ENCODE results near the gene LSM3.

The LSM3 gene

DNA sequence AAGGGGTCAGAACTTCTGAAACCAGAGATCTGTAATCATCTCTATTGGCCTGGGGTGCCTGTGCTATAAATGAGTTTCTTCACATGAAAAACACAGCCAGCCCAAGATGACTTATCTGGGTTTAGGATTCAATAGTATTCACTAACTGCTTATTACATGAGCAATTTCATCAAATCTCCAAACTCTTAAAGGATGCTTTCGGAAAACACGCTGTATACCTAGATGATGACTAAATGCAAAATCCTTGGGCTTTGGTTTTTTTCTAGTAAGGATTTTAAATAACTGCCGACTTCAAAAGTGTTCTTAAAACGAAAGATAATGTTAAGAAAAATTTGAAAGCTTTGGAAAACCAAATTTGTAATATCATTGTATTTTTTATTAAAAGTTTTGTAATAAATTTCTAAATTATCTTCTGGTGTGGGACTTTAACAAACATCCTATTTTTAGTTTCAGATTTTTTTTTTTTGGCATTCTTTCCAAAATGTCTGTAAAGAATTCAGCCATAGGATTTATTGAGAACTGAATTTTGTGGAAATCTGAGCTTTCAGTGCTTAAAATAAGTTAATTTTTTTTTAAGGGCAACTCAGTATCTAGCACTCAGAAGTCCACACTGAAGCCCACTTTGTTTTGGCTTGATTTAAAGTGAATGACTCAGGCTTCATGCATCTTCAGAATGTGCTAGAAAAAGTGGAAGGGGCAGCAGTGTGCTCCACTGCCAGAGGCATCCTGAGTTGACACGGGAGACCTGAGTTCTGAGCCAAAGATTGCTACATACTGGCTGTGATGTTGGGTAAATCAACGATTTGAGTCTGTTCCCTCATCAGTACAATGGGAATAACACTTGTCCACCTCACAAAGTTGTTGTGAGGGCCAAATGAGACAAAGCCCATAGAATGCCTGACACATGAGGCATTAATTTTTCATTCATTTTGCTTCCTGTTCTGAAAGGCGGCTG lies 35.1 kb upstream of the LSM3 start:
- peak in 1 of 2 donors; percentile 26 for DNase-seq

DNA sequence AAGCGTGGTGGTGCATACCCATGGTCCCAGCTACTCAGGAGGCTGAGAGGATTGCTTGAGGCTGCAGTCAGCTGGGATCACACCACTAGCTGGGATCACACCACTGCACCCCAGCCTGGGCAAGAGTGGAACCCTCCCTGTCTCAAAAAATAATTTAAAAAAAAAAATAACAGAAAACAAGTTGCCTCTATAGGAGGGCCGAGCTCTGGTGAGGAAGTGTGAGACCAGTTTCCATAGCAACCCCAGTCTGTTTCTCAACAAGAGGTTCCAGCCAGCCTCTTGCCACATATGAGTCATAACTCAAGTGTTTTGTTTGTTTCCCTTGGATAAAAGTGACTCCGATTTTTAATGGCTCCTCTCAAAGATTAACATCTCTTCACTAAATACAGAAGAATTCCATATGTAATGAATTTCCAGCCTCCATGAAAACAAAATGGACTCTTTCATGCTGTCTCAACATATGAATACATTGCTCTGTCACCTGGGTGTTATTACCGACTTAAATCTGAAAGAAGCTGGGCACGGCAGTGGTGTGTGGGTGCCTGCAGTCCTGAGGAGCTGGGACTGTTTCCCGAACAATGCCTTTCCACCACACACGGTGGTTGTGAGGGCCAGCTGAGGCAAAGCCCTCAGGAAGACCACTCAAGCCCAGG lies 34.1 kb upstream of the LSM3 start:
- DNase-seq = peak; percentile 92 to 95

DNA sequence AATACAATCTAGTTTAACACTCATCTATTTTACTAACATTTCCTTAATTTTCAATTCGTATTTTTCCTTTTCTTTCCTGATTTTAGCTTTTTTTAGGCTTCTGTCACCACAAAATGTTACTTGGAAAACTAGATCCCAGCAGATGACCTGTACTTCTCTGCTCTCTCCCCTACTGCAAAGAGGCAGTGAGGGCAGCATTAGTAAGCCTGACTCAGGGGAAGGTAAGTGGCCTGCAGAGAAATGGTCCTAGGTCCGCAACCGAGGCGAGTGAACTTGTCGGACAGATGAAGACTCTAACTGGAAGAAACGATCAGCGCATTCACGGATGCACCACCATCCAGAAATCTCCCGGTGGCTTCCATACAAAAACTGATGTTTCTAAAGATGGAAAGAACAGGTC lies 33.4 kb upstream of the LSM3 start:
- no peak for DNase-seq

GRCh38 chr3:14145670-14146380 lies 32.8 kb upstream of the LSM3 start:
- no peak for DNase-seq

- DNase-seq = no peak
These were observed 32.1 kb upstream of the LSM3 start for GRCh38 chr3:14146381-14147065.

GRCh38 chr3:14147066-14147435 lies 31.6 kb upstream of the LSM3 start:
- DNase-seq = no peak

GRCh38 chr3:14147617-14148016 lies 31.0 kb upstream of the LSM3 start:
- DNase-seq = no peak

DNA sequence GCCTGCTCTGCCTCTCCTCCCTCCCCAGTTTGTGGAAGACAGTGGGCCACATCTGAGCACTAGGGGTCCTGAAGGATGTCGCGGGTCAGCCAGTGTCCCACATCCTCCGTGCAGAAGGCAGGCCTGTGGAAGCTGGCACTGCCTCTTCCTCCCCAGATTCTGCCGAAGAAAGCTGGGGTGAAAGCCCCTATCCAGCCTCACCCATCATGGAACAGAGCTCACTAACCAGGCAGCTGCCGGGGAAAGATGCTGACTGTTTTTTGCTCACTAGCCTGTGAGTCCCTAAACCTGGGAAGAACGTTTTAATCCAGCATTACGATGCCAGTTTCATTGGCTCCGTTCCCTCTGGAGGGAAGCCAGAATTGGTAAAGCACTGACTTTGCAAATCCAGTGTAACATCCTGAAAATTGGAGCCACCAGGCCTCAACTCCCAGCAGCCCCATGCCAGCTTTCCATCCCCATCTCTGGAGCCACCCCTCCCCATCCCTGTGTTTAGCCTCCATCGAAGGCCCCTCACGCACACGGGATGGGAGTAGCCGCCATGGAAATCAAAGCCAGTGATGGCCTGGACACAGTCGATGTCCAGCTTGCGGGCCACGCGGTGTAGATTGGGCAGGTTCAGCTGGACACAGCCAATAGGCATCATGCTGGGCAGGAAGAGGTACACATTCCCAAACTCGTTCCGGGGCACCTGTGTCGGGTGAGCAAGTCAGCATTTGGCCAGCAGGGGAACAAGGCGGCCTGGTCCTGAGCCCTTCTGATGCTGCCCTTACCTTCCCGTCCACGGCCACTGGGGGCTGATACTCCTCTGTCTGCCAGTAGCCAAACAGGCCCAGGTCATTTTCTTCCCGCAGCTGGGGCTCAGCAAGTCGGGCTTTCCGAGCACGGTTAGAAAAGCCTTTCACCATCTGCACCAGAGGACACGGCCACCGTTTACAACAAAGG lies 30.3 kb upstream of the LSM3 start:
- DNase-seq = no peak

GRCh38 chr3:14150078-14150477 lies 28.5 kb upstream of the LSM3 start:
- no peak for DNase-seq

GRCh38 chr3:14150491-14151230 lies 28.0 kb upstream of the LSM3 start:
- DNase-seq = no peak

GRCh38 chr3:14151471-14152083 lies 27.0 kb upstream of the LSM3 start:
- no peak for DNase-seq

DNA sequence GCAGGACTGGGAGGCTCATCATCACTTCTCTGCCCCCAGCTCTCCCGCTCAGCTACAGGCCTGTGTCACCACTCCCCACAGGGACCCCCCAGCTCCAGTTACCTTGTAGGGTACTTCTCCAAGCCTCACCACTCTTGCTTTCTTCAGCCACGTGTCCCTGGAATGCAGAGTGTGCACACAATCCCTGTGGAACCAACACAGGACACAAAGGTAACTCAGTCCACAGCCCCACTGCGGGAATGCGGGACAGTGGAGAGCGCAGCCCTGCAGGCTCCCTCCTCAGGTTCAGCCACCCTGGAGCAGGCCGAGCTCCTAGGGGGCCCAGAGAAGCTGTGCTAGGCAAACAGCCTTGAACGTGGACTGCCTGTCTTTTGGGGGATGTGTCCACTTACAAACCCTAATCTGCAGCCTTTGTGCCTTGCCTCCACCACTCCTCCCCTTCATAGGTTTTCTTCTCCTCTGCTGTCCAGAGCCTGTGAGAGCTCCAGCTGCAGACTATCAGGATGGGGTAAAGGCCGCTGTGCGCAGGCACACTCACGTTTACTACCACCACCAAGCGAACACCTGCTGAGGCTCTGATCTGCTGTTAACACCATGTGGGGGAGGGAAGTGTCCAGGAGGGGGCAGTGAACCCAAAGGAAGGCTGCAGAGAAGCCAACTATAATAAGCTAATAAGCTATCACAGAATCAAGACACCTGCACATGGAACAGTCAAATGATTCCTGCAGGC lies 26.2 kb upstream of the LSM3 start:
- DNase-seq = no peak

GRCh38 chr3:14152963-14153355 lies 25.7 kb upstream of the LSM3 start:
- no peak for DNase-seq

GRCh38 chr3:14153663-14154062 lies 25.0 kb upstream of the LSM3 start:
- no peak for DNase-seq

- no peak for DNase-seq
These were observed 24.3 kb upstream of the LSM3 start for GRCh38 chr3:14154276-14154675.

GRCh38 chr3:14154895-14155440 lies 23.6 kb upstream of the LSM3 start:
- DNase-seq = no peak

GRCh38 chr3:14156201-14156600 lies 22.4 kb upstream of the LSM3 start:
- no peak for DNase-seq

- no peak for DNase-seq
These were observed 21.6 kb upstream of the LSM3 start for GRCh38 chr3:14156843-14157561.

DNA sequence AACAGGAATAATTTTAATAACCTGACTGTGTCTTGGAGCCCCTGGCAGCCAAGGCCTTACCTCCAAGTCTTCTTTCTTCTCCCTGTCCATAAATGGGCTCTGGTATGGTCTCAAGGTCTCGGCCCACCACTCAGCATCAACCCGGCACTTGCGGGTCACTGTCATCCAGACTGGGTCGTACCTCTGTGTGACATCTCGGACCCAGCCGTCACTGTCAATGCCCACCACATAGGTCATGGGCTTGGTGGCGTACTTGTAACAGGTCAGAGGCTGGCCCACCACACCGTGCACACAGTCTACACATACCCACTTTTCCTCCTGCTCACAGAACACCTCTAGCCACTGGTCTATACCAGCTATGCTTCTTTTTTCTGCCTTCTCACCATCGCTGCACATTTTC lies 20.7 kb upstream of the LSM3 start:
- DNase-seq = no peak
